Neuronal stem cell (in vitro differentiated cells): ENCODE data around the gene SLC25A4.

ENCODE experiments used
- DNase-seq: peaks from one replicate; pipeline ENCODE4 v3.0.0-alpha.2; 2013; ENCODE audit warnings: low spot score
- H2AFZ ChIP-seq: one replicate; pipeline ENCODE4 v1.6.1; 2013; ENCODE audit warnings: mild to moderate bottlenecking, low read length, inconsistent platforms
- H2AK5ac ChIP-seq: 2 replicates; pipeline ENCODE4 v1.6.1; 2013; ENCODE audit warnings: low read depth, mild to moderate bottlenecking, inconsistent platforms, low read length, moderate library complexity, mixed read lengths
- H2BK120ac ChIP-seq: 2 replicates; pipeline ENCODE4 v1.6.1; 2013; ENCODE audit warnings: low read depth, mild to moderate bottlenecking, inconsistent platforms, low read length, moderate library complexity, mixed read lengths
- H2BK12ac ChIP-seq: one replicate; pipeline ENCODE4 v1.6.1; 2013; ENCODE audit warnings: low read length, inconsistent platforms
- H2BK15ac ChIP-seq: 2 replicates; pipeline ENCODE4 v1.6.1; 2013; ENCODE audit warnings: mild to moderate bottlenecking, low read length, inconsistent platforms, mixed read lengths
- H2BK5ac ChIP-seq: one replicate; pipeline ENCODE4 v1.6.1; 2013; ENCODE audit warnings: inconsistent platforms, mild to moderate bottlenecking, low read length, moderate library complexity
- H3K14ac ChIP-seq: one replicate; pipeline ENCODE4 v1.6.1; 2013; ENCODE audit warnings: low read length, inconsistent platforms
- H3K18ac ChIP-seq: 2 replicates; pipeline ENCODE4 v1.6.1; 2013; ENCODE audit warnings: low read length, inconsistent platforms
- H3K23ac ChIP-seq: 2 replicates; pipeline ENCODE4 v1.6.1; 2013; ENCODE audit warnings: low read depth, mild to moderate bottlenecking, mixed read lengths, low read length, inconsistent platforms; ENCODE audit not compliant: poor library complexity
- H3K27ac ChIP-seq: replicated peaks from 3 replicates; pipeline ENCODE4 v1.5.1; 2013; ENCODE audit warnings: low read length, inconsistent platforms
- H3K27me3 ChIP-seq, 3 experiments: 2 replicates each; pipeline ENCODE4 v1.6.1; 2013; ENCODE audit warnings: low read length in 3 of 3, mild to moderate bottlenecking in 2 of 3, inconsistent platforms in 1 of 3, low read depth in 1 of 3, mixed read lengths in 1 of 3, moderate library complexity in 1 of 3; ENCODE audit not compliant: control insufficient read depth in 3 of 3, insufficient read depth in 3 of 3
- H3K36me3 ChIP-seq, 2 donors: replicated peaks in 1 of 2; 2 replicates each; pipeline ENCODE4 v1.6.1; 2013; ENCODE audit warnings: low read length in 2 of 2; ENCODE audit not compliant: control insufficient read depth in 2 of 2, insufficient read depth in 2 of 2
- H3K4ac ChIP-seq: 2 replicates; pipeline ENCODE4 v1.6.1; 2013; ENCODE audit warnings: inconsistent platforms, mild to moderate bottlenecking, low read length, moderate library complexity
- H3K4me1 ChIP-seq, 2 donors: 1 replicate in 1 of 2; 2 replicates in 1 of 2; pipeline ENCODE4 v1.6.1; 2013; ENCODE audit warnings: low read length in 2 of 2, low read depth in 1 of 2; ENCODE audit not compliant: control insufficient read depth in 2 of 2, insufficient read depth in 1 of 2
- H3K4me2 ChIP-seq: one replicate; pipeline ENCODE4 v1.6.1; 2013; ENCODE audit warnings: mild to moderate bottlenecking, low read length, inconsistent platforms; ENCODE audit not compliant: insufficient read depth, poor library complexity, severe bottlenecking
- H3K4me3 ChIP-seq, 2 donors: 2 replicates each; pipeline ENCODE4 v1.5.1; 2013; ENCODE audit warnings: low read length in 2 of 2, mild to moderate bottlenecking in 2 of 2, inconsistent platforms in 1 of 2, moderate library complexity in 1 of 2
- H3K79me1 ChIP-seq: one replicate; pipeline ENCODE4 v1.6.1; 2013; ENCODE audit warnings: low read depth, mild to moderate bottlenecking, inconsistent platforms, low read length, moderate library complexity
- H3K9ac ChIP-seq: one replicate; pipeline ENCODE4 v1.6.1; 2013; ENCODE audit warnings: mild to moderate bottlenecking, low read depth, low read length, inconsistent platforms; ENCODE audit not compliant: poor library complexity
- H3K9me3 ChIP-seq, 2 donors: replicated peaks in 1 of 2; 2 replicates each; pipeline versions ENCODE3 to v1.6.1; 2013; ENCODE audit warnings: low read length in 2 of 2, mild to moderate bottlenecking in 2 of 2, inconsistent platforms in 1 of 2, low read depth in 1 of 2, mixed read lengths in 1 of 2, moderate library complexity in 1 of 2; ENCODE audit not compliant: control insufficient read depth in 2 of 2, insufficient read depth in 1 of 2
- H4K8ac ChIP-seq: one replicate; pipeline ENCODE4 v1.6.1; 2013; ENCODE audit warnings: low read depth, mild to moderate bottlenecking, inconsistent platforms, low read length, moderate library complexity
- H4K91ac ChIP-seq: one replicate; pipeline ENCODE4 v1.6.1; 2013; ENCODE audit warnings: low read length, low read depth, mild to moderate bottlenecking, inconsistent platforms; ENCODE audit not compliant: poor library complexity
- WGBS, 2 donors: extraction: QIAGEN DNeasy Blood & Tissue Kit; methylation state at CpG; one replicate each; pipeline ENCODE4 v1.1.7; 2013; ENCODE audit warnings: missing lambda C conversion rate in 2 of 2, mixed read lengths in 1 of 2; ENCODE audit not compliant: insufficient read length in 2 of 2, insufficient replicate concordance in 1 of 2; ENCODE audit errors: extremely low coverage in 2 of 2; 5-methylcytosine and 5-hydroxymethylcytosine counted together

Gene SLC25A4

DNA sequence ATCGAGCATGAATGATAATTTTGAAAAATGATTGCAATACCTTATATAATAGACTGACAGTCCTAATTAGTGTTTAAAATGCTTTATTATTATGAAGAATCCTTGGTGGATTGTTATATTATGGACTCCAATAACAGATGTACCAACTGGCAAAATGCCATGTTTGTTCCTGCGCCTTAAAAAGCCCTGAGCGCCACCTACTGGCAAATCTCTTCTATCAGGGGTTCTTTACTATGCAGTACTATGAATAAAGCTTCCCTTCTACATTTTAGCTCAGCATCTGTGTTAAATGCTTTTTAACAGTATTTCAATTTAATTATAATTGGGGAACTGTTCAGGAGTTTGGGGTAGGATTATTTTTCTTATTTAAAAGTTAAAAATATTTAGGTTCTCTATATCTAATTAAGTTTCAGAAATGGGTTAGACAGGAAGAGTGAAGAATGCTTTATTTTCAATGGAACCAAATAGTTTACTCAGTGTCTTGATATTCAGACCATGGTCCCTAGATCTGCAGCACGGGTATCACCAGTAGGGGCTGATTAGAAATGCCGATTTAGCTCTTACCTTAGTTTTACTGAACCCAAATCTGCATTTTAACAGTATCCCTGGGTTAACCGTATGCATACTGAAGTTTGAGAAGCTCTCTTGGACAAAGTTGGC lies 40.7 kb downstream of the SLC25A4 start:
- Histone ChIP-seq H3K18ac (no peak overlapping the region), H3K27ac (no peak overlapping the region)
- no CpG with 5 or more reads among the region's 6 CpGs for WGBS, 2 donors

DNA sequence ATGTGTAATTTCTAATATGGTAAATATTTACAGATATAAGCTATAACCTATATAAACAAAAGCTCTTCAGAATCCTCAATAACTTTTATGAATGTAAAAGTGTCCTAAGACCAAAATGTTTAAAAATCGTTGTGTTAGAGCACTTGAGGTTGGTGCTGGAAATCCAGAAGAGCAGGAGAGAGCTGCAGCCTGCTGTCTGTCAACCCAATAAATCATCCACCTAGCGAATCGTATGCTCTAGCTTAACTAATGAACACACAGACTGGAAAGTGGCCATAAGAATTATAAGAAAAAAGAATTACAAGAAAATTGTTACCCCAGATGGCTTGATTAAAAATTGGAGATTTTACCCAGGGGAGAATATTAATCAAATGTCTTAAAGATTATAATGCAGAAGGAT lies 43.7 kb downstream of the SLC25A4 start:
- Histone ChIP-seq H3K36me3 (peaks cover 10 to 59% of the 10 kb centered on the region in 2 donors), H4K8ac (no peak overlapping the region), H2BK15ac (no peak overlapping the region), H2BK12ac (no peak overlapping the region), H2BK120ac (no peak overlapping the region), H4K91ac (no peak overlapping the region), H3K9me3 (no peaks in the 10 kb centered on the region), H3K4me2 (no peak overlapping the region), H2AFZ (no peak overlapping the region), H3K4me1 (peaks cover 0 to 1% of the 10 kb centered on the region in 2 donors), H3K27me3 (no peaks in the 10 kb centered on the region), H3K4me3 (no peak overlapping the region), H3K9ac (no peak overlapping the region), H3K27ac (no peak overlapping the region), H3K23ac (no peak overlapping the region), H2BK5ac (no peak overlapping the region), H2AK5ac (no peak overlapping the region), H3K14ac (no peak overlapping the region), H3K79me1 (no peaks in the 10 kb centered on the region), H3K4ac (no peak overlapping the region), H3K18ac (no peak overlapping the region)
- DNase-seq: no peak
- WGBS, 2 donors: no CpG with 5 or more reads among the region's 3 CpGs

More for the DNA sequence above, 40.7 kb downstream of the SLC25A4 start:
- Histone ChIP-seq H3K4me3 (no peak overlapping the region), H3K9me3 (no peaks in the 10 kb centered on the region), H4K8ac (no peak overlapping the region), H4K91ac (no peak overlapping the region), H3K23ac (no peak overlapping the region), H2BK12ac (no peak overlapping the region), H3K4me2 (no peak overlapping the region), H2BK120ac (no peak overlapping the region), H3K9ac (no peak overlapping the region), H2BK5ac (no peak overlapping the region), H3K36me3 (peaks cover 4 to 47% of the 10 kb centered on the region in 2 donors), H3K4me1 (peaks cover 0 to 1% of the 10 kb centered on the region in 2 donors), H3K4ac (no peak overlapping the region), H2AFZ (no peak overlapping the region), H3K79me1 (no peaks in the 10 kb centered on the region), H3K14ac (no peak overlapping the region), H3K27me3 (no peaks in the 10 kb centered on the region), H2BK15ac (no peak overlapping the region), H2AK5ac (no peak overlapping the region)
- peak; percentile 32 for DNase-seq

DNA sequence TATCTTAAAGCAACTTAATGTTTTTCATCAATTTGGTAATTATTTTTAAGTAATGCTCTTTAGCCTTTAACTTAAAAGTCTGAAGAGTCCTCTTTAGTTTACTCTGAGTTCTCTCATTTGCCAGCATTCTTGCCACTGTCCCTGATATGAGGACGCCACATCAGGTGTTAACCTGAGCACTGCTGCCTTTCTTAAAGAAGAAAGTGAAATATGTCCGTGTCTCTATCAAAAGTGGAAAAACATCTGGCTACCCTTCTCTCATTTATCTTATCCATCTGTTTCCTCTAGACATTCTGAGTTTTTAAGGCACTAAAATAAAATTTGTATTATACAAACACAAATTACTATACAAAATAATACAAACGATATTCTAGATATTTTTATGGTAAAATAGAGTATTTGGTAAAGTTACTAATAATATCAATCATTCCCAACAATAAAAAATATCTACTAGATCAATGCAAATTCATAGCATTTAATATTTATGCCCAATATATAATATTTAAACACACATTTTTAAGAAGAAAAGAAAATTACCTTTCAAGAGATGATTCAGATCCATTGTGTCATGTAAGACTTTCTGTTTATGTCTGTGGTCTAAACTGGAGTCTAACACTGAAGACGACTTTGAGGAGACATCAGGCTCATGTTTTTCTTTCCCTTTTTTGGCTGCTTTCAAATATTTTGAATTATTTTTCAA lies 46.7 kb downstream of the SLC25A4 start:
- H4K91ac ChIP-seq: no peak overlapping the region
- H2AFZ ChIP-seq: no peak overlapping the region
- H3K4me3 ChIP-seq: no peak overlapping the region
- peaks cover 0 to 1% of the 10 kb centered on the region in 2 donors for H3K4me1 ChIP-seq
- H3K79me1 ChIP-seq: no peaks in the 10 kb centered on the region
- H3K36me3 ChIP-seq: peaks cover 10 to 50% of the 10 kb centered on the region in 2 donors
- no peak overlapping the region for H3K4ac ChIP-seq
- H2BK15ac ChIP-seq: no peak overlapping the region
- H2AK5ac ChIP-seq: no peak overlapping the region
- H2BK120ac ChIP-seq: no peak overlapping the region
- H3K9me3 ChIP-seq: no peaks in the 10 kb centered on the region
- H2BK5ac ChIP-seq: no peak overlapping the region
- no peak overlapping the region for H2BK12ac ChIP-seq
- no peak overlapping the region for H3K18ac ChIP-seq
- H3K9ac ChIP-seq: no peak overlapping the region
- no CpG with 5 or more reads among the region's 4 CpGs for WGBS, 2 donors
- no peak overlapping the region for H3K4me2 ChIP-seq
- H3K27me3 ChIP-seq: no peaks in the 10 kb centered on the region
- H4K8ac ChIP-seq: no peak overlapping the region
- H3K23ac ChIP-seq: no peak overlapping the region
- no peak overlapping the region for H3K27ac ChIP-seq
- H3K14ac ChIP-seq: no peak overlapping the region
- DNase-seq: no peak

DNA sequence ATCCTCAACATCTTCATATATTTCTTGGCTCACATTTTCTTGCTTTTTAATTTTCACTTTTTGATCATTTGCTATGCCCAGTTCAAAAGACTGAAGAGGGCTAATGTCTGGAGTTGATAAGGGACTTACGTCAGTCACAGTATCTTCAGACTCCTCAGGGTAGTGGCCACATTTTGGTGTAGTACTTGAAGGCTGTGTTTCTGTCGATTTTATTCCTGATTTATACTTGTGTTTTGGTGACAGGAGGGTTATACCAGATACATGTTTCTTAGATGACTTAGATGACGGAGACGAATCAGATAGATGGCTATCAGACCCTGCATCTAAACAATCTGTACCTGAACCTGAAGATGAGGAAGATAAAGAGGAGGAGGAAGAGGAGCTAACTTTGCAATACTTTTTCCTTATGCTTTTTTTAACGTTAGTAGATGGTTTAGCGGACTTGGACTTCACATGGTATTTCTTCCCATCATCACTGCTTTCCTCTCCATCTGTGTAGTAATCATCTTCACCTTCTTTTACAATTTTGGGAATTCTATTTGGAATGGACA lies 47.3 kb downstream of the SLC25A4 start:
- Histone ChIP-seq H2AFZ (no peak overlapping the region), H3K27me3 (no peaks in the 10 kb centered on the region), H2BK5ac (no peak overlapping the region), H3K14ac (no peak overlapping the region), H3K4me1 (peaks cover 0 to 1% of the 10 kb centered on the region in 2 donors), H3K4me2 (no peak overlapping the region), H3K9ac (no peak overlapping the region), H2BK15ac (no peak overlapping the region), H3K79me1 (no peaks in the 10 kb centered on the region), H2BK12ac (no peak overlapping the region), H3K9me3 (no peaks in the 10 kb centered on the region), H3K23ac (no peak overlapping the region), H3K27ac (no peak overlapping the region), H2AK5ac (no peak overlapping the region), H4K8ac (no peak overlapping the region), H3K18ac (no peak overlapping the region), H3K36me3 (peaks cover 10 to 56% of the 10 kb centered on the region in 2 donors), H3K4me3 (no peak overlapping the region), H3K4ac (no peak overlapping the region), H4K91ac (no peak overlapping the region), H2BK120ac (no peak overlapping the region)
- DNase-seq: no peak
- WGBS, 2 donors: no CpG with 5 or more reads among the region's 6 CpGs
